ENCODE results near the gene LPCAT1.

LPCAT1 gene

DNA sequence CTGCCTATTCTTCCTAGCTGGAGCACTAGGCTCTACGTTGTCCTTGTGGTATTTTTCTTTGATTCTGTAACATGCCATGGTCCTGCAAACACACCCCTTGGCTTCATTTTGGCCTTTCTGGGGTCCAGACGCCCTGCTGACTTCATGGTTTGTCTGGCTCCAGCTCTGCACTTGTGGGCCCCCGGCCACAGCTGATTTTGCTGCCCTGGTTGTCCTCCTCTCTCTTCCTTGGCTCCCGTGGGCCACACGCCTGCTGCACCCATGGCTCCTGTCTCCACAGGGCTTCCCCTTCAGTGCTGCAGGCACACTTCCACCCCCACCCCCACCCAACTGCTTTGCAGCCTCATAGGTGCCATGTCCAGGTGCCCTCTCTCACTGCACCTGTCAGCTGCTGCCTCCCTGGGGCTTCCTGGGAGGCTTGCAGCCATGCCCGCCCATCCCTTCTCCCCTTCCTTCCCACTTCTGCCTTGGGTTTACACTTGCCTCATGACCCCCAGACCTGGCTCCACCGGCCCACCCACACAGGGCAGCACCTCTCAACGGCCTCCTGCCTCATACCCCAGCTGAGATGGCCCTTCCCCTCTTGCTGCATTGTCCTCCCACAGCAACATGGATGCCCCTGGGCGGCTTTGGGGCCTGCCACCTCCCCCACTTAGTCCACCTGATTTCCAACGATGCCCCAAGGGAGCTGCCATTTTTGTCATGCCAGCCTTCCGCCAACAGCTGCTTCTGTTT lies 104.1 kb downstream of the LPCAT1 start:
- DNase-seq, result no peak

DNA sequence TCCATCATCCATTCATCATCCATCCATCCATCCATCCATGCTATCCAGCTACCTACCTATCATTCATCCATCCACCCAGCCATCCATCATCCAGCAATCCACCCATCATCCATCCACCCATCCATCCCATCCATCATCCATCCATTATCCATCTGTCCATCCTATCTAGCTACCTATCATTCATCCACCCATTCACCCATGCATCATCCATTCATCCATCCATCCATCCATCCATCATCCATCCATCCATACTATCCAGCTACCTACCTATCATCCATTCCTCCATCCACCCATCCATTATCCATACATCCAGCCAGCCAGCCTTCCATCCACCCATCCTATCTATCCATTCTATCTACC lies 104.9 kb downstream of the LPCAT1 start:
- no peak for DNase-seq

DNA sequence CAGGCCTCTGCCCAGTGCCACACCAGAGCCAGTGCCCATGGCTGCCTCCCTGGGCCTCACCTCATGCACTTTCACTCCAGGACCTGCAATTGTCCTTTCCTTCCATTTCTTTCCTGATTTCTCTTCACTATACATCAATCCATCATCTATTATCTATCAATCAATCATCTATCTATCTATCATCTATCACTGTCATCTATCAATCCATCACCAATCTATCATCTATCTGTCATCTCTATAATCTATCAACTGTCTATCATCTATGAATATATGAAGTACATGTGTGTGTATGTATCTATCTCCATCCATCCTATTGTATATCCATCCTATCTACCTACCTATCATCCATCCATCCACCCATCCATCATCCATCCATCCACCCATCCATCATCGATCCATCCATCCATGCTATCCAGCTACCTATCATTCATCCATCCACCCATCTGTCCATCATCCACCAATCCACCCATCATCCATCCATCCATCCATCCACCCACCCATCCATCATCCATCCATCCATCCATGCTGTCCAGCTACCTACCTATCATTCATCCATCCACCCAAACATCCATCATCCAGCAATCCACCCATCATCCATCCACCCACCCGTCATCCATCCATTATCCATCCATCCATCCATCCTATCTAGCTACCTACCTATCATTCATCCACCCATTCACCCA lies 105.4 kb downstream of the LPCAT1 start:
- DNase-seq, result no peak

DNA sequence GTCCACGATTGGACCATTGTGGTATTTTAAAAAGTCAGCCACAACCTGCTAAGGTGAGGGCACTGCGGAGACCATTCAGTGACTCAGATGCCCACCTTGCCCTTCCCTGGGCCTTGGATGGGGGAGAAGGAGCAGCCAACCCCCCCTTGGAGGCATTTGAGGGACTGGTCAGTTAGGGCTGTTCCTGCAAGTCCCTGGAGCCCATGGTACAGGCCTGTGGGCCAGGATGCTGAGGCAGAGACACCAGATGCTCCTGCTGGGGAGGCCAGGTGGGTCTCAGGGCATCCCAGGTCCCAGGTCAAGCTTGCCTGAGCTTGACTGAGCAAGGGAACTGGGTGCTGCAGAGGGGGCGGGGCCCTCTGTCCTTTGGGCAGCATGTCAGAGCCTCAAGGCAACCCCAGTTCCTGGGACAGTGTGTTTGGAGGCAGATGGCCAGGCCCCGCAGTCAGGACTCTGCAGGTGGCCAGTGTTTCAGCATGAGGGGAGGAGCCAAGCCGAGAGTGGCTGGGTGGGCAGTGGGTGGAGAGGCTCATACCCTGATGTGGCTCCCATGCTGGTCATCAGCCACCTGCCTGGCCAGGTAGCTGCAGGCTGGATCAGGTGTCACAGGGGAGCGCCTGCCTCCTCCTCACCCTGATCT lies 106.1 kb downstream of the LPCAT1 start:
- DNase-seq, result no peak

- DNase-seq, result no peak
Measured at GRCh38 chr5:1416856-1417469, 106.8 kb downstream of the LPCAT1 start.

DNA sequence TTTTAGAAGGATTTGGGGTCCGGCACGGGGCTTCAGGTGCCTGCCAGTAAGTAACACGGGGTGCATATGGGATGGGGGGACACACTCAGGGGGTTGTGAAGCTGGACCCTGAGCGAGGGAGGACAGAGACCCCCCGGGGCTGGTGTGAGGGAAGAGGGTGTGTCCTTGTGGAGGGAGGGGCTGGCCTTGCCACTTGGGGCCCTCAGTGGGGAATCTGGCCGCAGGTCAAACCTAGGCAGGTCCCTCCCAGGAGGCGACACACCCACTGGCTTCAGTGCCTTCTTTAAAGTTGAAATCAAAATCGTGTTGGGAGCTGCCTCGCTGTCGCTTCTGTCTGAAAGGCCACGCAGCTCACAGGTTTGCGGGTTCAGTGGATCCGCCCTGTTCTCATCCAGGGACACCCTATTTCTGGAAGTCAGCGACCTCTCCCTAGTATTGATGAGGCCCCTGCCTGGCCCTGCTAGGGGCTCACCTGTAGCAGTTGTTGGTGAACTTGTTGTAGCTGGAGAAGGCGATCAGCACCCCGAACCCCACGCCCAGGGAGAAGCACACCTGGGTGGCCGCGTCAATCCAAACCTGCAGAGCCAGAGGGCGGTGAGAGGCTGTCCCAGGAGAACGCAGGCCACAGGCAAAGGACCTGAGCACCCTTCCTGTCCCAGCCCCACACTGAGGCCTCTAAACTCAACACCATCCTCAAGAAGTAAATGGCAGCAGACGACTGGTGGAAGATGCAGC lies 108.0 kb downstream of the LPCAT1 start:
- no peak for DNase-seq

DNA sequence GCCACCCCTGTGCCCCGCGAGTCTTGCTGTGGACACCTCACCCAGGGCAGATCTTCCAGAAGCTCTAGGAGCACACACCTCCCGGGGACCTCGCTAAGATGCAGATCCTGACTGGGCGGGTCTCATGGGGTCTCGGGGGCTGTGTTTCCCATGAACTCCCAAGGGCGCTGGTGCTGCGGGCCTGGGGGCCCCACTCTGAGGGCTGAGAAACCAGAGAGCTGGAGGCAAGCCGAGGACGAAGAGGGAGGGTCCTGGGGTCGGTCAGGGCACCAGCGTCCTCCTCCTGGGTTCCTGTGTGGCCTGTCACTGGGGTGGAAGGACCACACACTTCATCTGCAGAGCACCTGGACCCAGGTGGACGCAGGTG lies 108.7 kb downstream of the LPCAT1 start:
- no peak for DNase-seq

DNA sequence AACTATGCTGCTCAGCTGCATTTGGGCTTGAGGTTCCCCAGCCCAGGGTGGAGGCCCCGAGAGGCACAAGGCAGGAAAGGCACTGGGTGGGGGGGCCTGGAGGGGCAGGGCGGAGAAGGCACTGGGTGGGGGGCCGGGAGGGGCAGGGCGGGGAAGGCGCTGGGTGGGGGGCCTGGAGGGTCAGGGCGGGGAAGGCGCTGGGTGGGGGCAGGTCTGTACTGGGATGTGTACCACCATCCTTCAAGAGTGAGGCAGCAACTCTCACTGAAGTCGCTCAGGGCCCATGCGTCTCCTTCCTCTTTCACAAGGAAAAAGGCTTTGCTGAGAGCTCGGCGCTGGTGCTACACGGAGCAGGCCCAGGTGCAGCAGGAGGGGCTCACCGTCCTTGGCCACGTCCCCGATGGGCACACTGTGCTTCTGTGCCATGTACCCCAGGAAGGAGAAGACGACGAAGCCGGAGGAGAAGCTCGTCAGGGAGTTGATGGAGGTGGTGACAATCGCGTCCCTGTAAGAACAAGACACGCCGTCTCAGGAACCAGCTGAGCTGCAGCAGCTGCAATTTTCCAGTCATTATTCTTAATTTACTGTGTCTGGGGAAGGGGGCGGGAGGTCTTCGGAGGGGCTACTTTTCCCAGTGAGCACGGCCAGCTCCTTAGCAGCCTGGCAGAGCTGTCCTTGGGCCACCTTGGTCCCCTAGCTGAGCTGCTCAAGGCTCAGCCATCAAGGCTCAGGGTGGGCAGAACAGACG lies 109.3 kb downstream of the LPCAT1 start:
- DNase-seq, result no peak

DNA sequence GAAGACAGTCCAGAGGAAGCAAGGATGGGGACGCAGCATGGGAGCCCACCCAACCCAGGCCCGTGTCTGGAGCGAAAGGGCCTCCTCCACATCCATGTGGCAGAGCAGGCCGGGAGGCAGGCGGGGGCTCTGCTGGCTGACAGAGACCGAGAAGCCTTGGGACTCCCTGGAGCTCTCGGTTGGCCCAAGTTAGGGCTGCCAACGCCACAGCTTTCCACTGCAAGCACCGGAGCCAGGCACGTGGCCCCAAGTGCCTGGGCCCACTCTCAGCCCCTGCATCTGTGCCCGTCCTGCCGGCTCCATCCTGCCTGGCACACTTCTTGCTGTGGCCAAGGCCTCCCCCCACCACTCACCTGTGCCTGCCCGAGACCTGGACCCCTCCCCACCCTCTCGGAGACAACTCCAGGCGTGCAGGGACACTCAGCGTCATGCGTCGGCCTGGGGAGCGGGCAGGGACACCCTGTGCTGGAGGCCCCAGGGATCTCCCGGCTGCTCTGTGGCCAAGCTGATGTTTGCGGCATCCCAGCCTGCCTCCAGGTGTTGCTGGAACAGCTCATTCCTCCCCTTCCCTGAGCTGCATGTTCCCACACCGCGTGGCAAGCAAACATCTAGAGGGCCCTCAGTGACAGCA lies 110.0 kb downstream of the LPCAT1 start:
- DNase-seq, result no peak

DNA sequence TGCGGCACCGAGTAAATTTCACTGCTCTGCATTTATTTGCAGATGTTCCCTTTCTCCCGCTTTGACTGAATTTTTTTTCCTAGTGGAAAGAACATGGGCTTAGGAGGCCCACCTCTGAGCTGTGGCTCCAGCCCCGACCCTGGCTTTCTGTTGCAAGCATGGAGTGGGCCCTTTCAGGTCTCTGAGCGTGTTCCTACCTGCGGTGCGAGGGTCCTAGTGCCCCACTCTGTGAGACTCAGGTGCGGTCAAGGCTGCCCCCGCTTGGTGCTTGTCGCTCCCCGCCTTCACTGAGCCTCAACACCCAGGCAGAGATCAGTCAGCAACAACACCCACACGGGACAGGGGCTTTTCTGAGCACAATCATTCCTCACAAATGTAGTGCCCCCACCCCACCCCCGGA lies 110.5 kb downstream of the LPCAT1 start:
- DNase-seq, result no peak

DNA sequence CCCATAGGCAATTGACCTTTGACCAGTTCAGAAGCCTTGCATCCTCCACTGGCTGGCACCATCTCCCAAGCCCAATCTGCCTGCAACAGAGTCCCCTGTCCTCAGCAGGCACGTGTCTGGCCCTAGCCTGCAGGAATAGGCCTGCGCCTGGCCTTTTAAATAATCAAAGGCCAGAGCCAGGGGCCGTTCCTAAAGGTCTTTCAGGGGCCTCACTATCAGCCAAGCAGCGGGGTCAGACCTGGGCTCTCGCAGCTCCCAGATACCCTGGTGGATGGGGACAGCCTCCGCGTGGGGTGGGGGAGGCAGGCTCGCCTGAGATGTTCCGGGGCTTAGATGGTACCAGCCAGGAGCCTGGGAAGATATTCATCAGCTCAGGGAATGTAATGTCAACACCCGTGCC lies 111.1 kb downstream of the LPCAT1 start:
- no peak for DNase-seq

DNA sequence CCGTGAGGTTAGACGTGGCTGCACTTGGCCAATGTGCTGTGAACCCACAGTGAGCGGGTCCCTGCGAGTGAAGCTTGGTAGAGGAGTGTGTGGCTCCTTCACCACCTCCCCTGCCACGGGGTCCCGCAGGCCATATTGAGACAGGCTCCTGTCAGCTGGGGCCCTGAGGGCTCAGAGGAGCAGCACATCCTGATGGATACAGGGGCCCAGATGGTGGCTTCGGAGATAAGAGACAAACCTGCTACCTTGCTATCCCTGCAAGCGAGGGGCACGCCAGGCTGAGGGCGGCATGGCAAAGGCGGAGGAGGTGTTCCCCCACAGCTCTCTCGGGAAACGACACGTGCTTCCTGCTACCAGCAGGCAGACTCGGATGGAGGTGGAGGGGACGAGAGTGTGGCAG lies 111.6 kb downstream of the LPCAT1 start:
- no peak for DNase-seq
